OCI-LY1 (cell line): Measurements from ENCODE around the gene DNAJC6.

Experiments used
- EZH2 ChIP-seq: fragments of 200-600 bp; sonication (generic), shearing (Covaris generic); IDR thresholded peaks from 2 replicates; pipeline ENCODE4 v1.8.0; 2017; ENCODE audit warnings: borderline replicate concordance, mixed run types, mild to moderate bottlenecking, antibody characterized with exemption, low read length, moderate library complexity, mixed read lengths
- TF ChIP-seq, protein P1 (sequence below): fragments of 200-600 bp; sonication (generic), shearing (Covaris generic); IDR thresholded peaks from 2 replicates; pipeline ENCODE4 v1.5.1; 2017; ENCODE audit warnings: mild to moderate bottlenecking, antibody characterized with exemption, low read length, moderate library complexity, mixed read lengths

DNA sequence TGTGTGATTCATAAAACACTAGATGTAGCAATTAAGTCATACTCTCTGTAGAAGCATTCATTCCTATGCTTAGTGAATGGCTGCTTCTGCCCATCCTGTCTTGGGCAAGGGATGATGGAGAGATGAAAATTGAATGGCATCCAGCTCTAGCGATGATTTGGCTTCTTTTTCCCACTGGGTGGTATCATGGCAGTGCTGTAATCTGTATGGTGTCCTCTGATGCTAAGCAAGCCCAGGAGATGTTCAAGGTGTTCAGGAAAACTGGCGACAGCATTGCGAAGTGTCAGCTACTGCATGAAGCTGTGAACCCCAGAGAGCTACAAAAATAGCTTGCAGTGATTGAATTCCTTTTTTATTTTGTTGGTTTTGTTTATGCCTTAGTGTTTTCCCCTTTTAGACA lies 62.2 kb downstream of the DNAJC6 start:
- TF ChIP-seq, protein P1, sequence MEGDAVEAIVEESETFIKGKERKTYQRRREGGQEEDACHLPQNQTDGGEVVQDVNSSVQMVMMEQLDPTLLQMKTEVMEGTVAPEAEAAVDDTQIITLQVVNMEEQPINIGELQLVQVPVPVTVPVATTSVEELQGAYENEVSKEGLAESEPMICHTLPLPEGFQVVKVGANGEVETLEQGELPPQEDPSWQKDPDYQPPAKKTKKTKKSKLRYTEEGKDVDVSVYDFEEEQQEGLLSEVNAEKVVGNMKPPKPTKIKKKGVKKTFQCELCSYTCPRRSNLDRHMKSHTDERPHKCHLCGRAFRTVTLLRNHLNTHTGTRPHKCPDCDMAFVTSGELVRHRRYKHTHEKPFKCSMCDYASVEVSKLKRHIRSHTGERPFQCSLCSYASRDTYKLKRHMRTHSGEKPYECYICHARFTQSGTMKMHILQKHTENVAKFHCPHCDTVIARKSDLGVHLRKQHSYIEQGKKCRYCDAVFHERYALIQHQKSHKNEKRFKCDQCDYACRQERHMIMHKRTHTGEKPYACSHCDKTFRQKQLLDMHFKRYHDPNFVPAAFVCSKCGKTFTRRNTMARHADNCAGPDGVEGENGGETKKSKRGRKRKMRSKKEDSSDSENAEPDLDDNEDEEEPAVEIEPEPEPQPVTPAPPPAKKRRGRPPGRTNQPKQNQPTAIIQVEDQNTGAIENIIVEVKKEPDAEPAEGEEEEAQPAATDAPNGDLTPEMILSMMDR, result no peak
- TF ChIP-seq EZH2, result no peak
